Hepatic stellate cell (primary cell): ENCODE data around the gene NXN.
"Not testable (repeated sequence)": the region's sequence is repeated elsewhere in the genome, so short reads cannot be mapped to it uniquely, and the experiment has no call there.

ENCODE experiments used
- DNase-seq: peaks from one replicate; pipeline ENCODE4 v3.0.0; 2011; ENCODE audit warnings: low spot score

The NXN gene

DNA sequence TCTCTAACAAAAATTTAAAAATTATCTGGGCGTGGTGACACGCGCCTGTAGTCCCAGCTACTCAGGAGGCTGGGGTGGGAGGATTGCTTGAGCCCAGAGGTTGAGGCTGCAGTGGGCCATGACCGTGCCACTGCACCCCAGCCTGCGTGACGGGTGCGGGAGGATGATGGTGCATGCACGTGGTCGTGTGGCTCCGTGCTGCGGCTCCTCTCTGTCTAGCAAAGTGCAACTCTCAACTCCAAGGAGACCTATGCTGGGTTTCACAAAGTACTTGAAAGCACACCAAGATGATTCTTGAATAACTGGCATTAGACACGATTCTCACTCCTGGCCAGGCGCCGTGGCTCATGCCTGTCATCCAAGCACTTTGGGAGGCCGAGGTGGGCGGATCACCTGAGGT, 25.8 kb downstream of the NXN start:
- DNase-seq = no peak

DNA sequence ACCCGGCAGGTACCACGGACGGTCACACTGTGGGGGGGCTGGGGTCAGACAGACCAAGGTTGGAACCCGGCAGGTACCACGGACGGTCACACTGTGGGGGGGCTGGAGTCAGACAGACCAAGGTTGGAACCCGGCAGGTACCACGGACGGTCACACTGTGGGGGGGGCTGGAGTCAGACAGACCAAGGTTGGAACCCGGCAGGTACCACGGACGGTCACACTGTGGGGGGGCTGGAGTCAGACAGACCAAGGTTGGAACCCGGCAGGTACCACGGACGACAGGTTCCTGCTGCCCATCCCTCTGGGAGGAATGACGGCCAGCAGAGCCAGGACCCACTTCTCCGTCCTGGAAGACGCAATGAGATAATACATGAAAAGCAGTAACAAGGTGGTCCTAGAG, 27.0 kb downstream of the NXN start:
- not testable (repeated sequence) for DNase-seq

GRCh38 chr17:951325-952132, 28.0 kb downstream of the NXN start:
- DNase-seq = peak; percentile 93

DNA sequence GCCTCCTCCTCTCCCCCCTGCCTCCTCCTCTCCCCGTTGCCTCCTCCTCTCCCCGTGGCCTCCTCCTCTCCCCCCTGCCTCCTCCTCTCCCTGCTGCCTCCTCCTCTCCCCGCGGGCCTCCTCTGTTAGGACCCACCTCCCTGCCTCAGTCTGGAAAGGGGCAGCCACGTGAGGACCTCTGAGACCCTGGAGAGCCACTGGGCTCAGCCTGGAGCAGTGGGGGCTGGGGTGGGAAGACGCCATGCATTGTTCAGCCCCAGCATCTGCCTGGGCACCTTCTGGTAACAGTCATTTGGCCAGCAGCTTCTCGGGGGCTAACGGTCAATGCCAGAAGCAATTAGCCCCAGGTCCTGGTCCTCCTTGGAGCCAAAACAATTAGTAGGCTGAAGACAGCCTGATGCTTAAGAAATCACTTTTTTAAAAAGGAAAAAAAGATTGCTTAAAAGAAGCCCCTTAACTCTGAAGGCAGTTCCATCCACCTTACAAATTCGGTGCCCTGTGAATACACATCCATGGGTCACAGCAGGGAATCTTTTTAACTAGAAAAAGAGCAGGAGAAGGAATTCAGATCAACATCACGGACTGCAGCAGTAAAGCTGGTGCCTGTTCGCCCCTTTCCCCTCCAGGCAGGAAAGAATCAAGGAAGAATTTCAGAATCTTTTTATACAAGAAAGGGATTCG, 29.8 kb downstream of the NXN start:
- DNase-seq = no peak

DNA sequence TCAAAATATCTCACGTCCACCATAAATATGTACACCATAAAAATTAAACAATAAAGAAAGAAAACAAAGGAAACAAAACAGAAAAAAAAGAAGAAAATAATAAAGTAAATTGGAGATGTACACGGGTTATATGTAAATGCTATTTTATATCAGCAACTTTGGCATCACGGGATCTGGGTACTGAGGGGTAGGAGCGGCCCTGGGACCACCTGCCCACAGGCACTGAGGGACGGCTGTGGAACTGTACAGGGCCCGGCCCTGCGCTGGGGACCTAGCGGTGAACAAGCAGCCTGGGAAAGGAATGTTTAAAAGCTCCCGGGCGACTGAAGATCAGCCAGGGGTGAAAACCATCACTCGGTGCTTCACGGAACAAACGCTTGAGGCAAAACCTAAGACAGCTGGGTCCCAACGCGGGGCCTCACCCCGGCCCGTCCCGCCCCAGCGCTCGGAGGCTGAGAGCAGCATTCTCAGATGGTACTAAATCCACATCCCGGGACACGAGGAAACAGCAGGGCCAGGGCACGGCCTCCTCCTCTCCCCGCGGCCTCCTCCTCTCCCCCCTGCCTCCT, 31.2 kb downstream of the NXN start:
- DNase-seq = no peak

DNA sequence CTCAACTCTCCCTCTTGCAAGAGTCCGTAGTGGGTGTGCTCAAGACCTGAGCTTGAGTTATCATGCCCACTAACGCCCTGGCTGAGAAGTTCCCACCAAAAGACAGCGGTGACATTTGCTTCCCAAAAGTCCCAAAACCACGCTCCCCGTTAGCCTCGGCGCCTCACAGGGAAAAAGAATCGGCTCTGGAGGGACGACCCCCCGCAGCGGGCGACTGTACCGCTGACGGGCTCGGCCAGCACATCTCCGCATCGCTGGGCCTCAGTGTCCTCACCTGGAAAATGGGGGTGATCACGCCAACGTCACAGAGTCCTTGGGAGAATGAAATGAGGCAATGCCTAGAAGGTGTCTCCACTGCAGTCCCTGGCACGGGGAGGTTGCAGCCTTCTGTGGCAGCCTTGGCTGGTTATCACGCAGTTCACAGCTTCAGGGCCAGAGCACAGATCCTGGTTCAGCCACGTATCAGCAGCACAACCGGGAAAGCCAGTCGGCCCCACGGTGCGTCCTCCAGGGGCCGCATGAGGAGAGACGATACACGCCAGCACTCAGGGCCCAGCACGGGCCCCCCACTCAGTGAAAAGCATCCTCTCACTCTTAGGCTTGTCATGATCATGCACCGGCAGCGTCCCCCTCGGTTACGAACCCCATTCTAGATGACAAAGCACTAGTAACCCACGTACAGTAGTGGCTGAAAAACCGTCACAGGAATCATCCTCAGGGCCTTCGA, 32.9 kb downstream of the NXN start:
- no peak for DNase-seq

GRCh38 chr17:945672-946071, 33.9 kb downstream of the NXN start:
- no peak for DNase-seq

- DNase-seq = no peak
These were observed 35.2 kb downstream of the NXN start for GRCh38 chr17:944266-944826.

- DNase-seq = no peak
These were observed 44.1 kb downstream of the NXN start for GRCh38 chr17:935485-935884.

GRCh38 chr17:933312-934073, 46.1 kb downstream of the NXN start:
- DNase-seq = peak; percentile 85

- no peak for DNase-seq
These were observed 49.3 kb downstream of the NXN start for GRCh38 chr17:930258-930657.

GRCh38 chr17:929586-929985, 50.0 kb downstream of the NXN start:
- DNase-seq = no peak

DNA sequence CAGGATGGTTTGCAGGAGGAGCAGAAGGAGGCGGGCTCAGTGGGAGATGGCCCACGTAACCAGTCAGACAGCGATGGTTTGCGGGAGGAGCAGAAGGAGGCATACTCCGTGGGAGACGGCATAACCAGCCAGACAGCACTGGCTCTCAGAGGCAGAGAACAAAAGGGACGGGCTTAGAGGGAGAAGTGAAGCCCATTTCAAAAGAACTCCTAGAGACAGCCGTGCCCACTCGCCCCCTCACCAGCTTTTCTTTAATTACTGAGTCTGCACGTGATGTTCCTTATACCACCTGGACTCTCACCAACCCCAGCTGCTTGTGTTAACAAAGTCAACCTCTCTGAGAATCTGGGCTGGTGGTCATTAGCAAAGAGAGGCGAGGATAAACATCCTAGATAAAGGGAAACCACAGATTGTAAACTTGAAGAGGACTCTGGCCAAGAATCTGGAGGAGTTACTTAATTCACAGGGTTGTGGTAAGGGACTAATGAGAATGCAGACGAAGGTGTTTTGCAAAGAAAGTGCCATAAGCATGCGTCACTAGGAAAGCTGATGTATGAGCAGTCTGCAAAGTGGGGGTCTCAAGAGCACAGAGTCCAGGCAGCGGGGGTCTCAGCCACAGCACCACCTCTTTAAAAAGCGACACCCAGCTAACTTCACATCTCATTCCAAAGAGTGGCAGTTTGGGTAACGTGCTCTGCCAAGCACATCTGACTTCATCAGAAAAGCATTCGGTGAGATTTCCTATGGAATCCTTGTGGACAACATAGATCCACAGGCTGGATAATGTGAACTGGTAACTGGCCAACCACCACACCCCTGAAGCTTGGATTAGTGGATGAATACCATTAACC, 51.7 kb downstream of the NXN start:
- peak; percentile 80 for DNase-seq

DNA sequence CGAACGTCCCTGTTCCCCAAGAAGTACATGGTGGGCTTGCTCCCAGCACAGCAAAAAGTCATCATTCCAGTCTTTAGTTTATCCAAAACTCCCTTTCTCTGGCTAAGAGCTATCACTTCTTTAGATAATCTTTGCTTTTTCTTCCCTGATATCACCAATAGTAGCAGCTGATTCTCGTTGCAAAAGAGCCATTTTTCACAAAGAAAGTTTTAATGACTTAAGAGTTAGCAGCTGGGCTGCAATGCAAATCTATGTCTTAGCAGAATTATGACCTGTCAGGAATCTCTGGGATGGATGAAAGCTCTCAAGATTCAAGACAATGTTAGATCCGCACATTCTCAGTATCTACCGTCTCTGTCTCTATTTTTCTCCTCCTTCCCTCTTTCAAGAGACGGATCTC, 53.8 kb downstream of the NXN start:
- no peak for DNase-seq

DNA sequence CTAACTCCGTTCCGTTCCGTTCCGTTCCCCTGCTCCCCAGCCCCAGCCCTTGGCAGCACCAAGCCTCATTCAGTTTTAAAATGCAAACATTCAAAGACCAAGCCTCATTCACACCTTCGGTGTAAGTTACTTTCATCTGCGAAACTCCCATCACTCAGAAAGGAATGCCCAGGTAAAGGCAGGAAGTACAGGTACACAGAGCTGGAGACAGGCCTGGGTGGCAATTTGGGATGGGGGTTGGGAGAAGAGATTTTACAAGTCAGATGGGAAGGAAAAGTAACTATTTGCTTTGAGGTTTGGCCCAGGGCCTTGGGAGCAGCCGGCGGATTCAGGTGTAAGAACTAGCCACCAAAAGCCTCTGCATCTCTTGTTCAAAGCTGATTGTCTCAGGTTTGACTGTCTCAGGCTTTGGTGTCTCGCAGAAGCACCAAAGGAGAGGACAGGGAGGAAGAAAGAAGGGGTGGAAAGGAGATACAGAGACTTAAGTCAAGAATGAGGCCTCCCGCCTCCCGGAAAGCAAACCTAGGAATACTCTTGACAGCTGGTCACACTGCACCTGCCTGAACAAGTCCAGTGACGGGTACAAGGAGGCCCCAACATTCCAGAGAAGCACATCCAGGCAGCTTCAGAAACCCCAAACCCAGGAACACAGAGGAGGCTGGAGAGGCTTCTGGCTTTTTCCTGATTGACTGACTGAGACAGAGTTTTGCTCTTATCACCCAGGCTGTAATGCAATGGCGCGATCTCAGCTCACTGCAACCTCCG, 54.7 kb downstream of the NXN start:
- DNase-seq = no peak

DNA sequence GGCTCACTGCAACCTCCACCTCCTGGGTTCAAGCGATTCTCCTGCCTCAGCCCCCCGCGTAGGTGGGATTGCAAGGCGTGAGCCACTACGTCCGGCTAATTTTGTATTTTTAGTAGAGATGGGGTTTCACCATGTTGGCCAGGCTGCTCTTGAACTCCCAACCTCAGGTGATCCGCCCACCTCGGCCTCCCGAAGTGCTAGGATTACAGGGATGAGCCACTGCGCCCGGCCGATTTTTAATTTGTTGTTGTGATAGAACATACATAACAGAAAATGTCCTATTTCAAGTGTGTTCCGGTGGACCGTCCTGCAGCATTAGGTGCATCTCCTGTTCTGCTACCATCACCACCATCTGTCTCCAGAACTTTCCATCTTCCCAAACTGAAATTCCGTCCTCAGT, 55.3 kb downstream of the NXN start:
- DNase-seq = not testable (repeated sequence)

DNA sequence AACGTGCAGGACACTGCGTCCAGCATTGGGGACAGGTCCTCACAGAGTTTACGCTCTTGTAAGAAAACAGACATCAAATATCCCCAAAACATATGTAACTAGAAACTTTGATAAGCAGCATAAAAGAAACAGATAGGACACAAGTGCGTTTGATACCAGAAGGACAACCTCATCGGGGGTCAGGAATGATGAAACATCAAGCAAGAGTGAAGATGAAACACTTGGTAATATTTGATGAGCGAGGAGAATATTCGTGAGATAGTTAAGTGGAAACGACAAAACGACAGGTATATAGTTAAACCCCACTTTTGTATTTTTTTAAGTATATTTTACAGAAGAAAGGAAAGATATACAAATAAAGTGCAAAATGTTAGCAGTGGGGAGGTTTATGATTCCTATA, 55.9 kb downstream of the NXN start:
- no peak for DNase-seq

DNA sequence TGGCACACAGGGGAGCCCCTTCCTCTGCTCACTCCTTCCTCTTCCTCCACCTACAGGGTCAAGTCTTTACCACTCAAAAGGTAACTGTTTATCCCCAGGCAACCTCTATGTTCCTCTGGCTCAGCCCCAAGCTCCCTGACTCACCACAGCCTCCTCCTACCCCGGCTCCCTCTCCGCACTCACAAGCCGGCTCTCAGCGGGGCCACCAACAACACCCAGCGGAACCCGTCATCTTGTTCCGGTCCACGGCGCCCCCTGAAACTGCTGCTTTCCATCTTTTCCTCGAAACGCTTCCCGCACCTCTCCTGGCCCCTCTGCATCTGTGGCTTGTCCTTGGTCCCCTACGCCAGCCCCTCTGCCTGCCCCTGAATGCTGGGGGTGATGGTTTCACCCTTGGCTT, 58.4 kb downstream of the NXN start:
- DNase-seq = no peak

GRCh38 chr17:920190-920589, 59.4 kb downstream of the NXN start:
- no peak for DNase-seq
